ENCODE measurements around the gene ZNF28.
"Not testable (repeated sequence)": the region's sequence is repeated elsewhere in the genome, so short reads cannot be mapped to it uniquely, and the experiment has no call there.

Gene ZNF28

DNA sequence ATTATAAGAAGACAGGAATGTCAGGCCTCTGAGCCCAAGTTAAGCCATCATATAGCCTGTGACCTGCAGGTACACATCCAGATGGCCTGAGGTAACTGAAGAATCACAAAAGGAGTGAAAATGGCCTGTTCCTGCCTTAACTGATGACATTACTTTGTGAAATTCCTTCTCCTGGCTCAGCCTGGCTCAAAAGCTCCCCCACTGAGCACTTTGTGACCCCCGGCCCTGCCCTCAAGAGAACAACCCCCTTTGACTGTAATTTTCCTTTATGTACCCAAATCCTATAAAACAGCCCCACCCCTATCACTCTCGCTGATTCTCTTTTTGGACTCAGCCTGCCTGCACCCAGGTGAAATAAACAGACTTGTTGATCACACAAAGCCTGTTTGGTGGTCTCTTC, 65.0 kb downstream of the ZNF28 start:
- not testable (repeated sequence) for DNase-seq

DNA sequence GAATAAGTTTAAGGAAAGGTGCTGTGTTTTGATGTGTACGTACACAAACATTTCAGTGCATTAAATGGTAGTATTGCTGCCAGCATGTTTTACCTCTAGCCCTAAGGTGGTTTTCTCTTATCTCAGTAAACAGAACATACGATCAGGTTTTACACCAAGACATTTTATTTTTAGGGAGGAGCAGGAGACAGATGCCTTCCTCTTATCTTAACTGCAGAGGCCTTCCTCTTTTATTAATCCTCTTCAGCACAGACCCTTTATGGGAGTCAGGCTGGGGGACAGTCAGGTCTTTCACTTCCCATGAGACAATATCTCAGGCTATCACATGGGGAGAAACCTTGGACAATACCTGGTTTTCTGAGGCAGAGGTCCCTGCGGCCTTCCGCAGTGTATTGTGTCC, 71.7 kb downstream of the ZNF28 start:
- DNase-seq, result no peak

DNA sequence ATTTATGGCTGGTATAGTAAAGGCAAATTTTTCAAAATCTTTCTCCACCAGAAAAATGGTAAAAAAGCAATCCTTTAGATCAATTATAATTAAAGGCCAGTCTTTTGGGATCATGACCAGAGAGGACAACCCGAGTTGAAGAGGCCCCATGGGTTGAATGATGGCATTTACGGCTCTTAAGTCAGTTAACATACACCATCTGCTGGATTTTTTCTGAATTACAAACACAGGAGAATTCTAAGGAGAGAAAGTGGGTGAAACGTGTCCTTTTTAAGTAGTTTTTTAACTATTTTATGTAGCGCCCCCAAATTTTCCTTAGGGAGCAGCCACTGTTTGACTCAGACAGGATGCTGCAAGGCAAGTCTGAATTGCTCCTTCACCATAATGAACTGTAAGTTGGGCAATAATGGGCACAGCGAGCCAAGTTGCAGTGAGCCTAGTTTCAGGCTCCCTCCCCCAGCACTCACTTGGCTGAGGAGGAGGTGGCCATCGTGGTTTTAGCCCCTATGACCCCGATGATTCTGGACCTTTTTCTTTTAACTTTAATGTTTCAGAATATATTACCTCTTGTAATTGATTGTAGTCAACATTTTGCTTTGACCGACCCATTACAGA, 73.0 kb downstream of the ZNF28 start:
- no peak for DNase-seq
